ENCODE results near the gene LRRC4.

Gene LRRC4, protein sequence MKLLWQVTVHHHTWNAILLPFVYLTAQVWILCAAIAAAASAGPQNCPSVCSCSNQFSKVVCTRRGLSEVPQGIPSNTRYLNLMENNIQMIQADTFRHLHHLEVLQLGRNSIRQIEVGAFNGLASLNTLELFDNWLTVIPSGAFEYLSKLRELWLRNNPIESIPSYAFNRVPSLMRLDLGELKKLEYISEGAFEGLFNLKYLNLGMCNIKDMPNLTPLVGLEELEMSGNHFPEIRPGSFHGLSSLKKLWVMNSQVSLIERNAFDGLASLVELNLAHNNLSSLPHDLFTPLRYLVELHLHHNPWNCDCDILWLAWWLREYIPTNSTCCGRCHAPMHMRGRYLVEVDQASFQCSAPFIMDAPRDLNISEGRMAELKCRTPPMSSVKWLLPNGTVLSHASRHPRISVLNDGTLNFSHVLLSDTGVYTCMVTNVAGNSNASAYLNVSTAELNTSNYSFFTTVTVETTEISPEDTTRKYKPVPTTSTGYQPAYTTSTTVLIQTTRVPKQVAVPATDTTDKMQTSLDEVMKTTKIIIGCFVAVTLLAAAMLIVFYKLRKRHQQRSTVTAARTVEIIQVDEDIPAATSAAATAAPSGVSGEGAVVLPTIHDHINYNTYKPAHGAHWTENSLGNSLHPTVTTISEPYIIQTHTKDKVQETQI

DNA sequence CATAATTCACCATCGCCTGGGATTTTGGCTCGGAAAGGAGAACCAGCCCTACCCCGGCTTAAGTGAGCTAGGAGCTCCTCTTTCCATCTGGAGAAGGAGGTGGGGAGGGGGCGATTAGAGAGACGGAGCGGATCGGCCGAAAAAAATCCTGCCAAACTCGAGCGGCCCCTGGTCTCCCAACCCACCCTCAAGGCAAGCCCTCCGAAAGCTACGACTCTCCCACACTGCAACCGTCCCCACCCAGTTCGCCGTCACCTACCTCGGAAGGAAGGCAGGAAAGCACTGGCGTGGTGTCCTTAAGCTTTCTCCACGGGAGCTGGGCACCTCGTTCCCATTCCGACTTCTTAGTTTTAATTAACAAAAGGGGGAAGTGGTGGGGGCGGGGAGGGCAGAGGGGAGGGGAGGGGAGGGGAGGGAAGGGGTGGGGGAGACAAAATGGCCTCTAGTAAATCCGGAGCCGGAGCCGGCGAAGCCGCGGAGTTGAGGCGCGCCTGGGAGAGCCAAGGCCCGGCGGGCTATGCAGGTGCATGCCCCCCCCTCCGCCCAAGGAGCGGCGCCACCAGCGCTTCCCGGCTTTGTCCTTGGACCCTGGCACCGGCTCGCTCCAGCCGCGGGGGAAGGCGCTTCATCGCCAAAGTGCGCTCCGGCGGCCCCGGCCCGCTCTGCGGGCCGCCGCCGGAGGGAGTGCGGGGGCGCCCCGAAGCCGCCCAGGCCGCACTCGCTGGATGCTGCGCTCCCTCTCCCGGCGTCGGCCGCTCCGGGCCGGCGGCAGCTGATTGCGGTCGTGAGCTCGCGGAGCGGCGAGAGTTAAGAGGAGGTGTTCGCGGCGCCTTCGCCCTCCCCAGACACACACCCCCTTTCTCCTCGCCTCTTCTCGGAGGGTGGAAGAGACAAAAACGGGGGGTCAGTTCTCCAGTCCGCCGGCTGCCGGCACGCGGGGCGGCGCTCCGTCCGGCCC lies at the start of gene LRRC4:
Gene LRRC4 (minus strand): TSS at position 784 of the 958 bp plus-strand sequence. CDS start 797 bp downstream, outside the sequence.
- no peak for DNase-seq (ENCODE audit: low spot score)

DNA sequence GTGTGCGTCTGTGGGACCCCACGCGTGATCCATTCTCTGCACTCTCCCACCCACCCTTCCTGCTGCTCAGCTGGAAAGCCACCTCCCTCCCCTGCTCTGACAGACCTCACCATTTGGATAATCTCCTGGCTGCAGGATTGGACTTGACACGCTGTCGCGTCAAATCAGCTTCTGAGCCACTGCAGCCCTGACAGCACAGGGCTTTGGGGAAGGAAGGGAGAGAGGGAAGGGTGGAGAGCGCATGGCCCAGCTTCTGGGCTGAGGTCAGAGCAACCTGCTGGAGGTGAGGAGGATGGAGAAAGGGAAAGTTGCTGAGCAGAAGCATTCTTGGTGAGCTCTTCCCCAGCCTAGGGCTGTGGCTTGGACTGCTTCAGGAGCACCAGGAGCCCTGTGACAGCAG lies 48.9 kb upstream of the LRRC4 start:
- DNase-seq (ENCODE audit: low spot score): no peak

DNA sequence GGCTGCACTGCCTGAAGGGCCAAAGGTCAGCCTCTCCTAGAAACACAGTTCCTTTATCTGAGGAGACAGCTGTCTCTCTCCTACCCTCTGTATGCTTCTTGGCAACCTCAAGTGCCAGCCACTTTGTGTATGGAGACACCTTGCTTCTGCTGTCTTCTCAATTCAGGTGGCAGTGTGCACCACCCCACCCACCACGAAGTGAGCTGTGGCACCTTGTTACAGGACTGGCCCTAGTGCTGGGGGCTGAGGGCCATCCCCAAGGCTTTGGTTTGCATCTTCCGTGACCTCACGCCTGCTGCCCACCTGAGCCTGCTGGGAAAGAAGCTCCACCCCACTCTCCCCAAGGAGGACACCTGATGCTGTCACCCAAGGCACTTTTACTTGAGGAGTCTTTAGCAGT lies 47.1 kb upstream of the LRRC4 start:
- DNase-seq (ENCODE audit: low spot score): no peak

DNA sequence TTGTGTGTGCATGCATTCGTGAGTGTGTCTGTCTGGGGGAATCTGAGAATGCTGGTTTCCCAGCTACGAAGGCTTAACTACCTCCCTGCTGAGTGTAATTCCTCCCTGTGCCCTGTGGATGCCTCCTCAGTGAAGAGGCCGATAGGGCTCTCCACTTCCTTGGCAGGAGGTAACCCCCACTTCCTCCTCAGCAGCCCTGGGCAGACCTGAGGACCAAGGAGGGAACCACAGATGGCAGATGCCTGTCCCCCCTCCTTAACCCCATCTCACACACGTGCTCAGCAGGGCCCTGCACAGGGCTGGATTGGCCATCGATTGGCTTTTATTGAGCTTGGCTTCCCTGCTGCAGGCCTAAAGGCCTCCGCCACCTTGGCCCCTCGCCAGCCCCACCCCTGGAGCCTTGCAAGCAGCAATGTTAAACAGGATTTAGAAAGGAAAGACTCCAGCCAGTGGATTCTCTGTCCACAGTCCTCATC lies 45.6 kb upstream of the LRRC4 start:
- no peak for DNase-seq (ENCODE audit: low spot score)

DNA sequence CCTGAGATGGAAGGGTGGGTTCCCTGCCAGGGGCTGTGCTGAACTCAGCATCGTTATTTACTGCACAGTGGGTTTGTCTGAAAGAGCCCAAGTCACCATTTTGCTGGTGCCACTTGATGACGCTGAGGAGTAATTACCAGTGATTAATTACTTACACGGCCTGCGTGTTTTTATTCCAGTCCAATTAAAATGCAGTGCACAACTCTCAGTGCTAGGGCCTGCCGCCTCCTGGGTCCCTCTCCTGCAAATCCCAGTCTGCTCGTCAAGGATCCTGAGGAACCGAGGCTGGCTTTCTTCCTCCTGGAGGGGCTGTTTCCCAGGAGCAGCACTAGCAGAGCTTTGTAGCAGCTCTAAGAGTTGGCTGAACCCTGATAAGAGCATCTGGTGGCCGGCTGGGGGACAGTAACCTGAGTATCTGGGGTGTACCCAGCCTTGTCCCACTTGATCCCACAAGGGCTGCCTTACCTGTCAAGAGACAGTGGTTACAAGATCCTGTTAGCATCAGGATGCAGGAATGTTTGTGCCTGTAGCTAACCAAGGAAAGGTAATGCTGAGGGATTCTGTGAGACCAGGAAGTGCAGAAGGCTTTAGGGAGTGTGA lies 45.1 kb upstream of the LRRC4 start:
- no peak for DNase-seq (ENCODE audit: low spot score)

DNA sequence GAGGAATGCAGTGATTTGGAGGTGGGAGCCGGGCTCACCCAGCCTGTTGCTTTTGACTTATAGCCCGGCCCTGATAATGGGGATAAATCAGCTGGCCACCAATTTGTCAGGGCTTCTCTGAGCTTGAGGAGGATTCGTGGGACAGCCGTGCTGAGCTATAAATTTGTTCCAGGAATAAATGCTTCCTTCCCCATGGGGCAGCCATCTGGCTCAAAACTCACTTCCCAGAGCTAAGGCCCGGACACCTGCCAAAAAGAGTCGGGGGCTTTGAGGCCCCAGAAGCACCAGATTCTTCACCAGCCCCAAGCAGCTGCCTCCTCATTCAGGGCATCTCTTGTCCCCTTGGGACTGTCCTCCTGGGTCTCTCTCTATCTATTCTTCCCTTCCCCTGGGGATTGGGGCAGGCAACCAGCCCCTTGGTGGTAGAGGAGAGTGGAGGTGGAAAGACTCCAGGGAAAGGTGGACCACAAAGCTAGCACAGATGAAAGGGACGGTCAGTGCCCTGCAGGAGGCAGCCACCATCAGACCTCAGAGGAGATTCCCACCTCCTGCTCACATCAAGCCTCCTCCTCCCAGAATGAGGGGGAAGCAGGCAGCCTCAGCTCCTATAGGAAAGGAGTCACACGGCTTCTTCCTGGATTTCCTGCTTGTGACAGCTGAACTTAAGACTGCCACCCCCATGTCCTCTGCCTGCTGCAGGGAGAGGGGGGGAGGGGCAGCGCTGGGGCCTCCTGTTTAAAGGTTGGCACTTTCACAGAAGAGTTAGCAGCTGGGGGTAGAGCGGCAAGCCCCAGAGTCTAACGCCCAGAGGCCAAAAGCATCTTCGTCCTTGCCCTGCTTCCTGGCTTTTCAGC lies 44.2 kb upstream of the LRRC4 start:
- DNase-seq (ENCODE audit: low spot score): no peak

DNA sequence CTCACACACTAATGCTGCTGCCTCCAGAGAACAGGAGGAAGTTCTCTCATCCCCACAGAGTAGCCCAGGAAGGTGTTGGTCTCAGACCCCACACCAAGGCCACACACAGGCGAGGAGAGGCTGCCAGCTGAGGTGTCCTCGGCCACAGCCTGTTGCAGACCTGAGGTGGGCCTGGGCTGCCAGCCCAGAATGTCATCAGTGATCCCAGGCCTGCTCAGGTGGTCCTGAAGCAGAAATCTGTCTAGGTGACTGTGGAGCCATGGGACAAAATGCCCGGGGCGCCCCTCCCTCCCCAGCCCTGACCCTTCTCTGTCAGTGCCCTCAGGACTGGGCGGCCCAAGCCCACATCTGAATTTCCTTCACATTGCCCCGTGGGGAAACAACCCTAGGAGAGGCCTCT lies 43.5 kb upstream of the LRRC4 start:
- no peak for DNase-seq (ENCODE audit: low spot score)

DNA sequence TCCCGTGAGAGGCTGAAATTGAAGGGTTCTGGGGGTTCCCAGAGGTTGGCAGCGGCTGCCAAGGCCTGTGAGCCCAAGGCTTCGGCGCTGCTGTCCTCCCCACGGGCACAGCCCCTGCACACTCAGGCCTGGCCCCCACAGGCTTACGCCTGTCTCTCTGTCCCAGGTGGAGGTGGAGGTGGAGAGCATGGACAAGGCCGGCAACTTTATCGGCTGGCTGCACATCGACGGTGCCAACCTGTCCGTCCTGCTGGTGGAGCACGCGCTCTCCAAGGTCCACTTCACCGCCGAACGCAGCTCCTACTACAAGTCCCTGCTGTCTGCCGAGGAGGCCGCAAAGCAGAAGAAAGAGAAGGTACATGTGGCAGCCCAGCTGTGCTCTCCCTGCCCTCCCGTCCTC lies 43.1 kb upstream of the LRRC4 start:
- no peak for DNase-seq (ENCODE audit: low spot score)

DNA sequence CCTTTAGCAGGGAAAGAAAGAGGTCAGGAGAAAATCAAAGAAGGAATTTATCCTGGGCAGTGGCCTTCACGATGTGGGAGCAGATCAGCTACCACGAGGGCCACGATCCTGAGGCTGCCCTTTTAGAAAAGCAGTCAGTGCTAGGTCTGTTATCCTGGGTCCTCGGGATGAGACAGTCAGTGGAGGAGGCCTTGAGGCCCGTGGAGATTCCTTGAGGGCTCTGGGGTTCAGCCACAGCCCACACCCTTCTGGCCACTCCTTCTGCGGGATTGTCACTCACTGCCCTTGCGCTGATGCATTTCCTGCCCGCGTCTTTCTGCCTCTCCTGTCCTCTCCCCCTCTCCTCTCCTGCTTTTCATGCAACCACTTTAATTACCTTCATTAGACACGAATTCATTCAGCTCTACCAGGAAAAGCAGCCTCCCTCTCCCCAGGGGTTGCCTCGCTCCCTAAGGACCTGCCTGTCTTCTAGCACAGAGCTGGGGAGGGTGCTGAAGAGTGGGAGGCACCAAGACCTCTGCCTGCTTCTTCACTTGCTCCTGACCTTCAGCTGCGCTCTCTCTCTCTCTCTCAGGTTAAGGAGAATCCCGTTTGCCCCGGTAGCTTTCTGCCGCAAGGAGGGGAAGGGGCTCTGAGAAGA lies 42.6 kb upstream of the LRRC4 start:
- DNase-seq (ENCODE audit: low spot score): no peak

DNA sequence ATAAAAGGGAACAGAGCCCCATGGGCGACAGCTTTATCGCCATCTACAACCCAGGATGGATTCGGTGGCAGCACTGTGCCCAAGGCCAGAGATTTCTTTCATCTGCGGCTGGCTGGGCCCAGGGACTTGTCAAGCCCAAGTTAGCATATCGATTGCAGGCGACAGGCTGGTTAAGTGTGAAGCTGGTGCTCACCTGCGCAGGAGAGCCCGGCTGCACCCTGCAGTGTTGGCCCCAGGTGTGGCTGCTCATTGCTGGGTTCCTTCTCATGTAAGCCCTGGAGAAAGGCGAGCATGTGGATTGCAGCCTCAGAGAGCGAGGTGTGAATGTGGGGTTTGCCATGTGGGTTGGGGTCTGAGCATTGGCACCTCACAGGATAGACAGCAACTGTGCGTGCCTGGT lies 40.6 kb upstream of the LRRC4 start:
- no peak for DNase-seq (ENCODE audit: low spot score)

DNA sequence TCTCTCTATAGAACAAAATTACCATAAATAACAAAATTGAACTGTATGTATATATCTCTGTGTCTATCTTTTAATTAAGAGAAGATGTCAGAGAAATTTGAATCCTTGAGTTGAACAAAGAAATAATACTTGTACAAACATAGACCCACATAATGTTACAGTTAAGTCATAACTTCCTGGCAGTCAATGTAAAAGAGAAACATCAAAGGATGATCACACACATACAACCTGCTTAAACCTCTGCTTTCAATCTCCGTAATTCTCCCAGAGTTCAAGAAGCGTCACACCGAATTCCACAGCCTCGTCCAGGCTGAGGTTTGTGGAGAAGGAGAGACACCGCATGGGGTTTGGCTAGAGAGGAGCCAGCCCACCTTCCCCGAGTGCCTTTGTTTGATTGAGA lies 40.1 kb upstream of the LRRC4 start:
- DNase-seq (ENCODE audit: low spot score): no peak

DNA sequence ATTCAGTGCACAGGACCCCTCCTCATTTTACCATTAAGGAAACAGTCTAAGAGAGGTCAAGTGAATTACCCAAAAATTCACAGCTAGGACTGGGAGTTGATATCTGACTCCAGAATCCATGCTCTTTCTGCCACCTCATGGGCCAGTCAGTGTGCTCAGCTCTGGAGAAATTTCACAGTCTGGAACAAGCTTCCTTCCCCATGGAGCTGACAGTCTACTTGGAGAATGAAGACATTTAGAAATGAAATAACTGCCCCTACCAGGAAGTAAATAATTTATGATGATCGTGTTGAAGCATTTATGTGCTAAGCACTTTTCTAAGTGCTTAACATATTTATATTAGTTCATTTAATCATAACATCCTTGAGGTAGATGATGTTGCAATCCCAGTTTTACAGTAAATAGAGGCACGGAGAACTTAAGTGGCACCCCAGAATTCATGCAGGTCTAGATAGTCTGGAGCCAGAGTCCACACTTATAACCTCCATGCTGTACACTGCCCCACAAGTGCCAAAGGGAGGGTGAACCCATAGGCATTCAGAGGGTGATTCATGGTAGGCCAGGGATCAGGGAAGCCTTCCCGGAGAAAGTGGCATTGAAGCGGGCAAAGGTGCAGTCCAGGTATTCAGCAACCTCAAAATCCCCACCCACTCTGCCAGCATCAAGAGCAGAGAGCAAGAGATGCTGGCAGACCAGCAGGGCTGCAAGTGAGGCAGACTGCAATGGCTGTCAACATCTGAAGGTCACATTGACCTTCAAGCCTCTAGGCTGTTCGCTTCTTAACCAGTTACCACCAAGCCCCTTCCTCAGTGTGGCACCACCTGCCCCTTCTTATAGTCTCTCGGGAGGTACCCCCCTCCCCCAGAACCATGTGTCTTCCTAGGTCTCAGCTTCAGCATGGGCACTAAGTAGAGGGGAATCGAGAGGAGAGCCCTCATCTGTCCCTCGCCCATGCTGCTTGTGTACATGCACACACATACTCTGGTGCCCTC lies 38.4 kb upstream of the LRRC4 start:
- no peak for DNase-seq (ENCODE audit: low spot score)

DNA sequence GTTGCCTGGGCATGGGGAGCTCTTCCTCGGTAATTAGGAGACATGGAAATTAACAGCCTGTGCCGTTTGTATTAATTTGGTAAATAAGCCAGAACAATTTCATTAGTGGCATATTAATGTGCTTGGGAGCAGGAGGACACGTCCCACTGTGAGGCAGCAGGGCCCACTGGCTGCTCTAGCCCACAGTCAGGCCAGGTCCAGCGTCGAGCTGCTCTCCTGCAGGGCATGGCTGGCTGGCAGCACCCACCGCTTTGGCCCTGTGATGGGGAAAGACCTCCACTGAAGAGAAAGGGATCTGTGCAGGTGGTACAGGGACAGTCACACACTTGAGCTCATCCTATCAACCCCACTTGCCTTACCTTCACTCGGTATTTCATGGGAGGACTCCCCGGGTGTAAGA lies 37.5 kb upstream of the LRRC4 start:
- DNase-seq (ENCODE audit: low spot score): no peak

DNA sequence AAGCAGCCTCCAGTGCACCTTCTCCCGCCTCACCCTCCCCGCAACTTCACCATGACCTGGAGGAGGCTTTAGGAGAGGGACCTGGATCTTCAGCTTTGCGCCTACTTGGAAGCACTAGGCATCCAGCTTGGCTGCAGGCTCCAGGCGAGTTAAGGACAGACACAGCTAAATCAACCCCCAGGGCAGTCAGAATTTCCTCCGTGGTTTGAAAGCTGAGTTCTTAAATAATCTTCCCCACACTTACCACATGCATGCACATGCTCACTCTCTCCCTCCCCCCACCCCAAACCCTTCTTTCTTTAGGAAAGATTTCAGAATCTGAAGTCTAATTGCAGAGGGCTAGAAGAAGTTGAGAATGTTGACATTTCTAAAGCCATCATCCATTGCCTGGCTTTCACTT lies 36.7 kb upstream of the LRRC4 start:
- no peak for DNase-seq (ENCODE audit: low spot score)

DNA sequence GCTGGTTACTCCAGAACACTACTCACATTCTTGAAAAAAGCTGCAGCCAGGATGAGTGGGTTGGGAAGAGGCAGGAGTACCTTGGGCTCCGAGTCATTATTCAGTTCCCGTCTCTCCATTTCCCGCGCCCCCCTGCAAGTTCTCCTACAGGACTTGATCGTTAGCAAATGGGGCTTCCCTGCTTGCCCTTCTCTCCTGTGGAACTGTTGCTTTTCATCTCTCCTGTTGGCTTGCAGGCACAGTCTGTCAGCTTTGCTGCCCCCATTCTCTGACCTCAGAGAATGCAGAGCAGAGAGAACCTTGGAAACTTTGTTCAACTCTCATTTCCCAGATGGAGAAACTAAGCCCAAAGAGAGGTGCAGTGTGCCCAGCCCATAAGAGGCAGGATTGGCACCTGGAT lies 35.6 kb upstream of the LRRC4 start:
- no peak for DNase-seq (ENCODE audit: low spot score)

DNA sequence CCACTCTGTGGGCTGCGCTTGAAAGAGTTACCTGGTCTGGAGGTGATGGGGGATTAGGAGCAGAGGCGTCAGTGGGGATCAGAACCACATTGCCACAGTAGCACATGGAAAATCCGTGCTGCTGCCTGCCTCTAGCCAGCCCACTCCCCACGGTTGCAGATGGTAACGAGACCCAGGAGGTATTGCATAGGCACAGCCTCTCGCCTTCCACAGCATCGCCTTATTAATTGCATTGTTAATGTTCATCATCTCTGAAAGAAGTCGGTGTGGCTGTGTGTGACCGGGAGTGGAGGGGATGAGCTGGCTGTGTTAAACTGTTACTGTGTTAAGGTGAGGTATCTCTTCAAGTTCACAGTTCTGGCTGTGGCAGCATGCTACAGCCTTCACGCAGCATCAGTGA lies 35.2 kb upstream of the LRRC4 start:
- DNase-seq (ENCODE audit: low spot score): no peak

DNA sequence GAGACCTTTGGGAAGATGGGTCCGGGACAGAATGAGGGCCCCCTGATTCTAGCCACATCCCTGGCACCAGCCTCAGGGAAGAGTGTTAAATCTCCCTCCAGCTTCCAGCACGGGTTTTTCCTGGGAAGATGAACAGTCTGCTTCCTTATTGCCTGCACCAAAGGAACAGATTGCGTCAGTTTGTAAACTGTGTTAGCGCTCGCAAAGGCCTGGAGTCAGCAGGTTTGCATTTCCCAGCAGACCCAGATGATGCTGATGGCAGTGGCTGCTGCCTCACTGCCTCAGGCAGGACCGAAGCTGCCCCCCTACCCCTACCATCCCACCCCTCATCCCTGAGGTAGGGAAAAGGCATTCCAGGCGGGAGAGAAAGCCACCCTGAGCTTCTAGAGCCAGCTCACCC lies 34.6 kb upstream of the LRRC4 start:
- no peak for DNase-seq (ENCODE audit: low spot score)

DNA sequence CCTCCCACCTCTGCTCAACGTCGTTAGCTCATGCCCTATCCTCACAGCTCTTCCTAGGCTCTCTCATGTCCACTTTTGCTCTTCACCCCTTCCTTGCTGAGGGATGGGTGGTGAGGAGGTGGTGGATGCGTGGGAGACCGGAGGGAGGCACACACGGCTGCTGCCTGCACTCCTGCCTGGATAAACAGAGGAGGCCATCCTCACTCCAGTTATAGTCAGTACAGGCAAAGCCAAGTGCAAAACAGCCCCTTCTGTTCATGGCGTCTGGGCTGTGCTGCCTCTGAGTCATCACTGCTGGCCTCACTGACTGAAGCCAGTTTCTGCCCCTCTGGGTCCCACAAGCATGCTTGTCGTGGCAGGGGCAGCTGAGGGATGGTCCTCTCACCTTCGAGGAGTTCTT lies 31.9 kb upstream of the LRRC4 start:
- DNase-seq (ENCODE audit: low spot score): no peak

DNA sequence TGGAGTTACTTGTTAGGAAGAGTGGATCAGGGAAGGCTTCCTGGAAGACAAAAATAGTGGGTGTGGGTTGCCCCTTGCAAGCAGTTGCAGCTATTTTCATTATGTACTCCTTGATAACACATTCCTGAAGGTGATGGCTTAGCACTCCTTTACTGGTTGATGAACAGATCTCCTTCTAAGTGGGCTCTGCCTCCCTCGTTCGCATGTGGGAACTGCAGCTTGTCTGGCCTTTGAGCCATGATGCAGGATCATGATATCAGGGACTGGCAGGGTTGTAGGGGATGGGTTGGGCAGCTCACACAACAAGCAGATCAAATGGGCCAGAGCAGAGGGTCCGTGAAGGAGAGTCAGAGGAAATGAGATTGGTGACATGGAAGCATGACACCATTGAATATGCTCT lies 28.8 kb upstream of the LRRC4 start:
- DNase-seq (ENCODE audit: low spot score): no peak

All from hematopoietic multipotent progenitor cell treated with erythropoietin and hydrocortisone succinate and interleukin-3 and kit ligand, for 17 days (in vitro differentiated cells).